Fibroblast of lung (primary cell): ENCODE results near the gene ETFA.
A peak's percentile ranks its signal among the peaks of the same experiment; 100 is the strongest.

Experiments
- CTCF ChIP-seq, 2 donors: IDR thresholded peaks in 1 of 2; conservative IDR thresholded peaks in 1 of 2; 1 replicate in 1 of 2; 2 replicates in 1 of 2; pipeline ENCODE4 v1.5.1; 2011 to 2012; ENCODE audit warnings: low read length in 2 of 2, control low read depth in 1 of 2, inconsistent platforms in 1 of 2, low read depth in 1 of 2, mild to moderate bottlenecking in 1 of 2
- EZH2 ChIP-seq: IDR thresholded peaks from 2 replicates; pipeline ENCODE4 v1.5.1; 2012; ENCODE audit warnings: low read length, control low read depth, mild to moderate bottlenecking; ENCODE audit errors: missing control alignments

- TF ChIP-seq EZH2 (no peak), CTCF (conservative IDR thresholded peaks at IDR 0.05 in 1 of 2, IDR thresholded peaks at IDR 0.05 in 1 of 2; ENCODE audit: low read depth in 1 of 2, low read length in 2 of 2) (peak; percentile 61 to 71)
Measured at GRCh38 chr15:76185716-76186115, 125.6 kb downstream of the ETFA start.
